ENCODE measurements around the gene CCDC167. TPM values are rescaled to one million over a fixed set of nuclear protein-coding genes. Genes with fewer than 3 reads are reported as not detected.

The CCDC167 gene
- total and polyA plus RNA-seq, 2 donors (not counting 1 experiment from before 2014, with no cell fraction given), result 11.1 to 60.1 TPM

DNA sequence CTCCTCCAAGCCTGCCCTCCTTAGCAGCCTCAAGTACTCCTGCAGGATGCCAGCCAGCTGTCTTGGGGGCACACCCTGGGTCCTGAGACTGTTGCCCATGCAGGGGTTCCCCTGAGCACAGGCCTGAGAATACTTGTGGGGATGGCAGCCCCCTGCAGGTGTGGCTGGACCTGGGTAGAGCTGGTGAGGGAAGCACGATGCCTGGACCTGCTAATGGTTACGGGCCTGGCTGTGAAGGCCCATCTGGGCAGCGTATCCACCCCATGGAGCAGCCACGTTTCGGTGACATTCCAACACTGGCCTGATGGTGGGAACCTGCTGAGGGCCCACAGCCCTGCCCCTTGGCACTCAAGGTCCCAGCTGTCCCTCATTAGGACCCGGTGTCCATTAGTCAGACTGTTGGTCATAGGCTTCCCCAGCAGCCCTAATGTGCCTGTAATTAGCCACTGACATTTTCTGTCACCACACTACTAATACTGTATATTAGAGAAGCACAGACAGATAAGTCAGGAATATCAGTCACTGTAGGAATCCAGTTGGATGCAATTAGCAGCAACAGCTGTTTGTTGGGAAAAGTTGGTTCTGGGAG, 20.3 kb downstream of the CCDC167 start:
- no peaks in the 10 kb centered on the region for H3K27me3 Mint-ChIP-seq
- Histone ChIP-seq H3K9ac (ENCODE audit: low read length) (no peak overlapping the region), H3K4me3 (ENCODE audit: control extremely low read depth in 1 of 5, extremely low read depth in 1 of 5, insufficient read depth in 1 of 5, low read depth in 2 of 5, low read length in 4 of 5) (no peak overlapping the region), H3K36me3 (replicated peaks in 1 of 2; ENCODE audit: control extremely low read depth in 1 of 2, control insufficient read depth in 1 of 2, extremely low read depth in 1 of 2, insufficient read depth in 2 of 2, low read length in 1 of 2) (peaks cover 0 to 91% of the 10 kb centered on the region in 2 experiments), H3K27me3 (replicated peaks in 1 of 4; ENCODE audit: control extremely low read depth in 1 of 4, control insufficient read depth in 3 of 4, insufficient read depth in 4 of 4, low read length in 3 of 4) (no peaks in the 10 kb centered on the region), H3K4me1 (ENCODE audit: control insufficient read depth in 2 of 2, insufficient read depth in 2 of 2, low read length in 2 of 2) (peaks cover 0 to 4% of the 10 kb centered on the region in 2 donors), H3K79me2 (ENCODE audit: control insufficient read depth, insufficient read depth, low read length) (no peaks in the 10 kb centered on the region), H3K4me2 (replicated peaks; ENCODE audit: low read depth, low read length, poor library complexity, severe bottlenecking) (no peak overlapping the region), H2AFZ (ENCODE audit: insufficient read depth, low read depth, low read length, poor library complexity, severe bottlenecking) (no peak overlapping the region), H4K20me1 (ENCODE audit: control insufficient read depth, insufficient read depth, low read length, poor library complexity, severe bottlenecking) (peaks cover 5% of the 10 kb centered on the region), H3K9me3 (ENCODE audit: control extremely low read depth in 1 of 3, control insufficient read depth in 2 of 3, insufficient read depth in 1 of 3, low read length in 2 of 3) (no peaks in the 10 kb centered on the region), H3K27ac (ENCODE audit: low read length in 2 of 2) (no peak overlapping the region)
- H3K9me3 Mint-ChIP-seq (ENCODE audit: insufficient read depth), result no peaks in the 10 kb centered on the region
- POLR2A ChIA-PET, result interaction anchor here (1.1 kb wide), 1 partner anchor 46 kb away, joined by 3 read pairs; the partner anchor contains the start of gene CMTR1
- H3K4me1 Mint-ChIP-seq, result no peaks in the 10 kb centered on the region
- DNase-seq, result no peak
- WGBS (ENCODE audit: insufficient coverage), result 97% methylated on average over 6 of the region's 6 CpGs
- H3K27ac Mint-ChIP-seq, result no peak overlapping the region
- ATAC-seq (ENCODE audit: low read depth), result no peak
- H3K4me3 Mint-ChIP-seq, result no peak overlapping the region
- intact Hi-C loops (cut with micrococcal nuclease), result no loop called here
- CTCF ChIA-PET, result interaction anchor here (1.2 to 1.7 kb wide), 4 partner anchors 86 to 213 kb away, joined by 3 to 9 read pairs (median 4); no protein-coding TSS in a partner anchor
- TF ChIP-seq CTCF (IDR thresholded peaks at IDR 0.05) (no peak), EZH2 (IDR thresholded peaks at IDR 0.05; ENCODE audit: borderline replicate concordance, insufficient read depth, low read depth, low read length, poor library complexity, severe bottlenecking) (no peak)

DNA sequence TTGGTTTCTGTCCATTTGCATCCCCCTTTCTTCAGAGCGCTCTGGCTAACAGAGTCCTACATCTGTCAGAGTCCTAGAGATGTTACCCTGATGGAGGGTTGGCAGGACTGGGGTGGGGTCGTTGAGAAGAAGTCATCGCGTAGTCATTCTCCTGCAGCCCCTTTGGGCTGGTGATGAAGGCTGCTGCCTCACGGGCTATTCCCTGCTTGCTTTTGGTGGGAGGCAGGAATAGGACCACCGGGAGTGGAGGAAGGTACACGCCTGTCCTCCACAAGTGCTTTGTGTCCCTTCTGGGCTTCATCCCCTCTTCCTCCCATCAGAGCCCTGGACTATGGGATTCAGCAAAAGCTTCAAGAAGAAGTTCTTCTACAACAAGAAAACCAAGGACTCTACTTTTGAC, 20.9 kb downstream of the CCDC167 start:
- Histone ChIP-seq H2AFZ (ENCODE audit: insufficient read depth, low read depth, low read length, poor library complexity, severe bottlenecking) (no peak overlapping the region), H3K9ac (ENCODE audit: low read length) (no peak overlapping the region), H3K4me2 (replicated peaks; ENCODE audit: low read depth, low read length, poor library complexity, severe bottlenecking) (no peak overlapping the region), H3K79me2 (ENCODE audit: control insufficient read depth, insufficient read depth, low read length) (no peaks in the 10 kb centered on the region), H3K27ac (ENCODE audit: low read length in 2 of 2) (no peak overlapping the region), H3K36me3 (replicated peaks in 1 of 2; ENCODE audit: control extremely low read depth in 1 of 2, control insufficient read depth in 1 of 2, extremely low read depth in 1 of 2, insufficient read depth in 2 of 2, low read length in 1 of 2) (peaks cover under 1 to 94% of the 10 kb centered on the region in 2 experiments), H3K9me3 (ENCODE audit: control extremely low read depth in 1 of 3, control insufficient read depth in 2 of 3, insufficient read depth in 1 of 3, low read length in 2 of 3) (no peaks in the 10 kb centered on the region), H3K27me3 (replicated peaks in 1 of 4; ENCODE audit: control extremely low read depth in 1 of 4, control insufficient read depth in 3 of 4, insufficient read depth in 4 of 4, low read length in 3 of 4) (no peaks in the 10 kb centered on the region), H4K20me1 (ENCODE audit: control insufficient read depth, insufficient read depth, low read length, poor library complexity, severe bottlenecking) (peaks cover 4% of the 10 kb centered on the region), H3K4me3 (ENCODE audit: control extremely low read depth in 1 of 5, extremely low read depth in 1 of 5, insufficient read depth in 1 of 5, low read depth in 2 of 5, low read length in 4 of 5) (no peak overlapping the region), H3K4me1 (ENCODE audit: control insufficient read depth in 2 of 2, insufficient read depth in 2 of 2, low read length in 2 of 2) (peaks cover 0 to under 1% of the 10 kb centered on the region in 2 donors)
- H3K27me3 Mint-ChIP-seq, result no peaks in the 10 kb centered on the region
- intact Hi-C loops (cut with micrococcal nuclease), result no loop called here
- H3K27ac Mint-ChIP-seq, result no peak overlapping the region
- CTCF ChIA-PET, result interaction anchor here (1.0 to 1.6 kb wide), 3 partner anchors 9 to 213 kb away, joined by 3 to 4 read pairs (median 3); no protein-coding TSS in a partner anchor
- TF ChIP-seq CTCF (IDR thresholded peaks at IDR 0.05), result no peak
- TF ChIP-seq EZH2 (IDR thresholded peaks at IDR 0.05; ENCODE audit: borderline replicate concordance, insufficient read depth, low read depth, low read length, poor library complexity, severe bottlenecking), result no peak
- H3K4me3 Mint-ChIP-seq, result no peak overlapping the region
- POLR2A ChIA-PET, result interaction anchor here (1.1 kb wide), 1 partner anchor 46 kb away, joined by 3 read pairs; the partner anchor contains the start of gene CMTR1
- H3K4me1 Mint-ChIP-seq, result no peaks in the 10 kb centered on the region
- ATAC-seq (ENCODE audit: low read depth), result no peak
- DNase-seq, result no peak
- WGBS (ENCODE audit: insufficient coverage), result 100% methylated on average over 6 of the region's 7 CpGs
- no peaks in the 10 kb centered on the region for H3K9me3 Mint-ChIP-seq (ENCODE audit: insufficient read depth)

All from B cell (primary cell).